ENCODE data around the gene PCDH10. TPM values are rescaled to one million over a fixed set of nuclear protein-coding genes. Genes with fewer than 3 reads are reported as not detected.

PCDH10 gene
- total and polyA plus RNA-seq, 2 donors (not counting 3 experiments of a cell fraction or from before 2014, with no cell fraction given) = 56.5 to 91.0 TPM

GRCh38 chr4:133160853-133161252, 11.8 kb downstream of the PCDH10 start:
- H3K27ac ChIP-seq (ENCODE audit: insufficient read depth, low read depth, low read length) = no peak overlapping the region
- H3K9me1 ChIP-seq (replicated peaks; ENCODE audit: control insufficient read depth, extremely low read depth, insufficient read depth, low read length) = no peaks in the 10 kb centered on the region
- no TSS peak for BruUV-seq (replicated peaks)
- H3K4me1 ChIP-seq (ENCODE audit: control insufficient read depth, extremely low read depth, insufficient read depth, low read length) = no peaks in the 10 kb centered on the region
- H3K4me2 ChIP-seq (ENCODE audit: insufficient read depth, low read length) = no peak overlapping the region
- intact Hi-C loops (cut with micrococcal nuclease) (no loop called here), dilution Hi-C loops (cut with MboI; ENCODE audit: extremely low pct_ligation_motif_present, low sequenced_read_pairs) (no loop called here)
- DNase-seq (ENCODE audit: low read depth, low spot score) = no peak
- no peak overlapping the region for H3K9ac ChIP-seq (replicated peaks; ENCODE audit: extremely low read depth, insufficient read depth, low read length)
- H3K9me3 ChIP-seq (replicated peaks; ENCODE audit: control insufficient read depth, insufficient read depth, low read length) = no peaks in the 10 kb centered on the region
- ChIA-PET CTCF (interaction anchor here (0.6 to 5.7 kb wide), 4 partner anchors 8 to 1592 kb away, joined by 3 to 39 read pairs (median 3); no protein-coding TSS in a partner anchor), POLR2A (no interaction called here)
- no peak overlapping the region for H3K4me3 ChIP-seq (replicated peaks in 1 of 3; ENCODE audit: insufficient read depth in 1 of 3, low read depth in 1 of 3, low read length in 3 of 3)
- H2AFZ ChIP-seq (ENCODE audit: low read depth, low read length) = no peak overlapping the region
- H4K20me1 ChIP-seq (replicated peaks; ENCODE audit: control insufficient read depth, extremely low read depth, insufficient read depth, low read length) = no peaks in the 10 kb centered on the region
- H3K36me3 ChIP-seq (ENCODE audit: control insufficient read depth in 2 of 2, extremely low read depth in 1 of 2, insufficient read depth in 2 of 2, low read length in 2 of 2) = peaks cover 0 to 8% of the 10 kb centered on the region in 2 experiments
- TF ChIP-seq GATA2 (IDR thresholded peaks at IDR 0.05; ENCODE audit: insufficient read depth, insufficient read length, low read depth, low read length) (no peak), MYC (IDR thresholded peaks at IDR 0.05; ENCODE audit: low read depth, low read length) (no peak), FOS (IDR thresholded peaks at IDR 0.05; ENCODE audit: borderline replicate concordance, insufficient read depth, low read length) (no peak), MAX (IDR thresholded peaks at IDR 0.05; ENCODE audit: insufficient read depth, insufficient read length) (no peak), POLR2A (IDR thresholded peaks at IDR 0.05; ENCODE audit: low read depth, low read length) (no peak), JUN (IDR thresholded peaks at IDR 0.05; ENCODE audit: borderline replicate concordance, insufficient read depth, insufficient read length, low read depth) (no peak), CTCF (IDR thresholded peaks at IDR 0.05; ENCODE audit: extremely low read depth in 1 of 2, insufficient read depth in 1 of 2, low read depth in 1 of 2, low read length in 2 of 2) (no peak), POLR2AphosphoS5 (IDR thresholded peaks at IDR 0.05; ENCODE audit: insufficient read depth, low read depth, low read length) (no peak), EZH2 (IDR thresholded peaks at IDR 0.05; ENCODE audit: borderline replicate concordance, low read depth, low read length, severe bottlenecking) (no peak)
- peaks cover 4% of the 10 kb centered on the region for H3K79me2 ChIP-seq (ENCODE audit: control insufficient read depth, insufficient read depth, low read length)
- FAIRE-seq = no peak
- H3K27me3 ChIP-seq (ENCODE audit: control insufficient read depth in 2 of 2, insufficient read depth in 2 of 2, low read length in 2 of 2) = no peaks in the 10 kb centered on the region

All from endothelial cell of umbilical vein (primary cell).